Loucy (cell line): ENCODE results near the gene SYNPO.

Experiments
- CTCF ChIP-seq: fragments of 200-600 bp; sonication (generic); conservative IDR thresholded peaks from 2 replicates; pipeline ENCODE4 v1.5.1; 2014; ENCODE audit warnings: mild to moderate bottlenecking, antibody characterized with exemption, low read length
- EZH2phosphoT487 ChIP-seq: fragments of 200-600 bp; IDR thresholded peaks from 2 replicates; pipeline ENCODE4 v1.6.1; 2018; ENCODE audit warnings: antibody characterized with exemption, mild to moderate bottlenecking, moderate library complexity, borderline replicate concordance

- no peak for TF ChIP-seq EZH2phosphoT487
- no peak for TF ChIP-seq CTCF
These were observed 8.0 kb downstream of the SYNPO start for GRCh38 chr5:150648294-150649107.
